Natural killer cell (primary cell): Measurements from ENCODE around the gene INPP5D. TPM values are rescaled to one million over a fixed set of nuclear protein-coding genes. Genes with fewer than 3 reads are reported as not detected.

Source experiments
- ATAC-seq, 3 donors: fragments of 150-1000 bp in 2 of 3; fragments of 200-7000 bp in 1 of 3; cut with Tn5 transposase; 1 replicate in 1 of 3; 2 replicates in 2 of 3; pipeline ENCODE4 v1.10.0; 2021; ENCODE audit warnings: mild to moderate bottlenecking in 2 of 3, moderate library complexity in 2 of 3
- DNase-seq, 2 donors: peaks; one replicate each; pipeline versions ENCODE4 v3.0.0 to v3.0.0-alpha.2; 2013 to 2021; ENCODE audit warnings: mixed read lengths in 1 of 2
- H3K27ac ChIP-seq: one replicate; pipeline ENCODE4 v1.5.1; 2013; ENCODE audit warnings: mild to moderate bottlenecking, low read length
- H3K27me3 ChIP-seq: one replicate; pipeline ENCODE4 v1.6.1; 2013; ENCODE audit warnings: low read length; ENCODE audit not compliant: control insufficient read depth, insufficient read depth
- H3K36me3 ChIP-seq: one replicate; pipeline ENCODE4 v1.6.1; 2013; ENCODE audit warnings: low read length; ENCODE audit not compliant: control insufficient read depth, insufficient read depth
- H3K4me1 ChIP-seq: one replicate; pipeline ENCODE4 v1.6.1; 2013; ENCODE audit warnings: low read length; ENCODE audit not compliant: control insufficient read depth, insufficient read depth
- H3K4me3 ChIP-seq: one replicate; pipeline ENCODE4 v1.5.1; 2013; ENCODE audit warnings: low read length
- H3K9me3 ChIP-seq: one replicate; pipeline ENCODE4 v1.6.1; 2013; ENCODE audit warnings: low read length; ENCODE audit not compliant: control insufficient read depth, insufficient read depth
- H3K27ac Mint-ChIP-seq, 2 donors: one replicate each; pipeline ENCODE4 v1.8.0; 2022; ENCODE audit warnings: mild to moderate bottlenecking in 2 of 2, mixed read lengths in 2 of 2, moderate library complexity in 1 of 2
- H3K27me3 Mint-ChIP-seq, 2 donors: one replicate each; pipeline ENCODE4 v1.8.0; 2022; ENCODE audit warnings: low read depth in 2 of 2, mixed read lengths in 2 of 2
- H3K36me3 Mint-ChIP-seq: one replicate; pipeline ENCODE4 v1.8.0; 2022; ENCODE audit warnings: mixed read lengths
- H3K4me1 Mint-ChIP-seq, 2 donors: one replicate each; pipeline ENCODE4 v1.8.0; 2022; ENCODE audit warnings: mixed read lengths in 2 of 2
- H3K4me3 Mint-ChIP-seq: one replicate; pipeline ENCODE4 v1.8.0; 2022; ENCODE audit warnings: mild to moderate bottlenecking, moderate library complexity, mixed read lengths
- H3K9me3 Mint-ChIP-seq, 2 donors: one replicate each; pipeline ENCODE4 v1.8.0; 2022; ENCODE audit warnings: mixed read lengths in 2 of 2
- WGBS: methylation state at CpG from one replicate; pipeline ENCODE4 v1.1.7; 2013; ENCODE audit warnings: missing lambda C conversion rate; ENCODE audit not compliant: insufficient coverage; 5-methylcytosine and 5-hydroxymethylcytosine counted together
- intact Hi-C: fragments of 100-400 bp; cut with micrococcal nuclease; formaldehyde crosslinking; loops from one replicate; pipeline ENCODE4 v1.14.2; 2022
- total RNA-seq, 4 donors: library from RNA; stranded (reverse); fragments of 120-200 nt in 1 of 4; gene quantifications; one replicate each; pipeline versions ENCODE4 v1.2.3 to v1.2.4, GENCODE V29; 2013 to 2022
- TF ChIP-seq, protein P1 (sequence below): fragments of 200-600 bp; IDR thresholded peaks from one replicate; pipeline ENCODE4 v1.8.0; 2022; ENCODE audit warnings: antibody characterized with exemption

The INPP5D gene
- total RNA-seq, 3 donors from 2014 or later (not counting 1 experiment from before 2014, with no cell fraction given) = 385 to 498 (median 497) TPM

GRCh38 chr2:233227346-233227978 lies 167.3 kb downstream of the INPP5D start:
- no peak overlapping the region for H3K27ac Mint-ChIP-seq
- no peaks in the 10 kb centered on the region for H3K27me3 Mint-ChIP-seq
- intact Hi-C loops = no loop called here
- H3K36me3 ChIP-seq = no peaks in the 10 kb centered on the region
- TF ChIP-seq, protein P1, sequence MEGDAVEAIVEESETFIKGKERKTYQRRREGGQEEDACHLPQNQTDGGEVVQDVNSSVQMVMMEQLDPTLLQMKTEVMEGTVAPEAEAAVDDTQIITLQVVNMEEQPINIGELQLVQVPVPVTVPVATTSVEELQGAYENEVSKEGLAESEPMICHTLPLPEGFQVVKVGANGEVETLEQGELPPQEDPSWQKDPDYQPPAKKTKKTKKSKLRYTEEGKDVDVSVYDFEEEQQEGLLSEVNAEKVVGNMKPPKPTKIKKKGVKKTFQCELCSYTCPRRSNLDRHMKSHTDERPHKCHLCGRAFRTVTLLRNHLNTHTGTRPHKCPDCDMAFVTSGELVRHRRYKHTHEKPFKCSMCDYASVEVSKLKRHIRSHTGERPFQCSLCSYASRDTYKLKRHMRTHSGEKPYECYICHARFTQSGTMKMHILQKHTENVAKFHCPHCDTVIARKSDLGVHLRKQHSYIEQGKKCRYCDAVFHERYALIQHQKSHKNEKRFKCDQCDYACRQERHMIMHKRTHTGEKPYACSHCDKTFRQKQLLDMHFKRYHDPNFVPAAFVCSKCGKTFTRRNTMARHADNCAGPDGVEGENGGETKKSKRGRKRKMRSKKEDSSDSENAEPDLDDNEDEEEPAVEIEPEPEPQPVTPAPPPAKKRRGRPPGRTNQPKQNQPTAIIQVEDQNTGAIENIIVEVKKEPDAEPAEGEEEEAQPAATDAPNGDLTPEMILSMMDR = no peak
- H3K9me3 ChIP-seq = no peaks in the 10 kb centered on the region
- peaks cover 29% of the 10 kb centered on the region for H3K4me1 ChIP-seq
- no peaks in the 10 kb centered on the region for H3K9me3 Mint-ChIP-seq
- H3K4me3 Mint-ChIP-seq = no peak overlapping the region
- no peak for DNase-seq
- 95% methylated on average over 7 of the region's 7 CpGs for WGBS
- peaks cover 7 to 31% of the 10 kb centered on the region in 2 donors for H3K4me1 Mint-ChIP-seq
- H3K27ac ChIP-seq = no peak overlapping the region
- no peak for ATAC-seq
- H3K36me3 Mint-ChIP-seq = no peaks in the 10 kb centered on the region
- H3K4me3 ChIP-seq = no peak overlapping the region
- no peaks in the 10 kb centered on the region for H3K27me3 ChIP-seq

GRCh38 chr2:233228376-233228775 lies 168.2 kb downstream of the INPP5D start:
- intact Hi-C loops = no loop called here
- peaks cover 7 to 33% of the 10 kb centered on the region in 2 donors for H3K4me1 Mint-ChIP-seq
- TF ChIP-seq, protein P1 = no peak

DNA sequence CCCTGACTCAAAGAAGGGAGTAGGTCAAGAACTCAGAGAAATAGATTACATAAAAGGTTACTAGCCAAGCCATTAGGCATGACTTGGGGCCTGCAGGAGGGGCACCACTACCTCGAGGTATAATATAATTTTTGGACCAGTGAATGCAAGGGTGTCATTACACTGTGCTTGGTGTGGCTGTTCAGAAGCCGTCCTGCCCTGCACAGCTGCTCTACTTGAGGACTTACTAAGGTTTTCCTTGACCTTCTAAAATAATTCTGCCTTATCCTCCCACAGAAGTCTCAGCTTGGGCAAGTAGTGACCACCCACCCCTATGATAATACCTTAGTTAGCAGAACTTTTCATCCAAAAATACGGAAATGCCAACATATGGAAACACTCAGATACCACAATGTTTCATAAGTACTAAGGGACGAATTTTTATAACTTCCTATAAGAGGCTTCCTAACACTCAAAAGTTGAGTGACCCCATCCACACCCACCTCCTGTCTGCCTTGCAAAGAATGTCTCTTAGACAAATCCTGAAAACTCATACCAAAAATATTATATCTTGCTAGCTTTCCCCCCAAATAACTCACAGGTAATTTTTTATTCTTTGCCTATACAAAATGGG lies 173.6 kb downstream of the INPP5D start:
- DNase-seq = no peak
- intact Hi-C loops = loop anchor here (5.0 kb wide), 1 partner anchor 66 kb away; no protein-coding TSS in a partner anchor
- peak in 1 of 3 donors; percentile 48 for ATAC-seq
- peaks cover 86% of the 10 kb centered on the region for H3K4me1 ChIP-seq
- no peaks in the 10 kb centered on the region for H3K9me3 ChIP-seq
- H3K27ac ChIP-seq = peak overlapping the region; percentile 8
- peaks cover 36 to 62% of the 10 kb centered on the region in 2 donors for H3K4me1 Mint-ChIP-seq
- no peaks in the 10 kb centered on the region for H3K27me3 Mint-ChIP-seq
- peak overlapping the region; percentile 70 for H3K4me3 Mint-ChIP-seq
- no peaks in the 10 kb centered on the region for H3K27me3 ChIP-seq
- H3K27ac Mint-ChIP-seq = peak overlapping the region; percentile 70 to 75
- TF ChIP-seq, protein P1 = no peak
- no peak overlapping the region for H3K4me3 ChIP-seq
- no peaks in the 10 kb centered on the region for H3K36me3 ChIP-seq
- H3K36me3 Mint-ChIP-seq = no peaks in the 10 kb centered on the region
- no peaks in the 10 kb centered on the region for H3K9me3 Mint-ChIP-seq
- WGBS = 26% methylated on average over 4 of the region's 4 CpGs

More at GRCh38 chr2:233228376-233228775, 168.2 kb downstream of the INPP5D start:
- H3K36me3 ChIP-seq = no peaks in the 10 kb centered on the region
- no peaks in the 10 kb centered on the region for H3K27me3 Mint-ChIP-seq
- no peak overlapping the region for H3K27ac ChIP-seq
- no peaks in the 10 kb centered on the region for H3K27me3 ChIP-seq
- H3K9me3 ChIP-seq = no peaks in the 10 kb centered on the region
- H3K4me3 Mint-ChIP-seq = no peak overlapping the region
- 100% methylated on average over 2 of the region's 3 CpGs for WGBS
- no peaks in the 10 kb centered on the region for H3K9me3 Mint-ChIP-seq
- DNase-seq (no peak), ATAC-seq (no peak)
- peaks cover 38% of the 10 kb centered on the region for H3K4me1 ChIP-seq
- H3K4me3 ChIP-seq = no peak overlapping the region
- H3K36me3 Mint-ChIP-seq = no peaks in the 10 kb centered on the region
- no peak overlapping the region for H3K27ac Mint-ChIP-seq
